Medulla oblongata (tissue), 1 donor: Measurements from ENCODE around the gene CCNG2.
A peak's percentile ranks its signal among the peaks of the same experiment; 100 is the strongest.

Source experiments
- DNase-seq: peaks from one replicate; pipeline ENCODE4 v3.0.0-alpha.2; 2015; ENCODE audit errors: extremely low spot score

CCNG2 gene

DNA sequence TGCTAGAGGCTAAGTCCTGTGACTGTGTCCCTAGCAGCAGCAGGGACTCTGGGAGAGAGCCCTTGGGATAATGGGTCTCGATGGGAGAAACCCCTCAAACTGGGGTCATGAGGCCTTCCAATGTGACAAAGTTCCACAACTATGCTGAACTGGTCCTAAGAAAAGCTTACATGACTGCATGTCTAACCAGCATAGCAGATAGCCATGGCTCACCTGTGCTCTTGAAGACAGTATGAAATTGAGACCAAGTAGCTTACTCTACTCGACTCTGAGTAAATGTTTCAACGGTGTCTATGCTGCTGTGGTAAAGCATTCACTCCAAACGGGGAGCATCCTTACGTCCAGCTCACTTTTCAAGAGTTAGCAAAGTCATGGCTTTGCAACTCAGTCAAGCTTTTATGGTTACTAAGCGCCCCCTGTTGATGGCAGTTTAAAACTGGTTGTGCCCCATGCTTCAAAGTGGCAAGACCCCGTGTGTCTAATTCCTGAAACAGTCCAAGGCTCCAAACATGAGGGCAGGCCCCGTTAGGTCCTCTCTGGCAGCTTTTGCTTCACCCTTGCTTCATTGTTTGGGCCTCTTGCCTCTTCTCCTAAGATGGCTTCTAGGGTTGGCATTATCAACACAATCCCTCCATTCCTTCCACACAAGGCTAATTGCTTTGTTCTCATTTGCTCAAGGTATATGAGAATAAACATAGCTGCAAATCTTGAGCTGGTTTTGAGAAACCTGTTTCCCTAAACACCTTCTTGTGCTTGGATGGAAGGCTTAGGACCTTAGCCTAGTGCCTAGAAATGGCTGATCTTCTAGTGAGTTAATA is 46.6 kb downstream of the CCNG2 start:
- DNase-seq: peak; percentile 85

DNA sequence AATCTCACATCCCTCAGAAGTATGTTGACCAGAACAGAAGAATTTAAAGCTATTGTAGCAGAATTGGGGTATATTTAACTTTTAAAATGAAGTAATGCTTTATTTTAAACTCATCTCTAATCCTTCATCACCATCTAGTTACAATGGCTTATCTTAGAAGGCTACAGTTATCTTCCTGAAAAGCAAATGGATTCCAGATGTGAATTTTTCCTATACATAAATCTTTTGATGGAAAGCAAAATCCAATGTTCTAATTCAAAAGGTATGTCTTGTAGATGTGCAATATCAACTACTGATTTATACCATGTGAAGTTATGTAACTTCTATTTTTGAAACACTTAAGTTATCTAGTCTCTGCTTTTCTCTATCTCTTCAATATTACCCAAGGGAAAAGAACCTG is 47.6 kb downstream of the CCNG2 start:
- DNase-seq: no peak

DNA sequence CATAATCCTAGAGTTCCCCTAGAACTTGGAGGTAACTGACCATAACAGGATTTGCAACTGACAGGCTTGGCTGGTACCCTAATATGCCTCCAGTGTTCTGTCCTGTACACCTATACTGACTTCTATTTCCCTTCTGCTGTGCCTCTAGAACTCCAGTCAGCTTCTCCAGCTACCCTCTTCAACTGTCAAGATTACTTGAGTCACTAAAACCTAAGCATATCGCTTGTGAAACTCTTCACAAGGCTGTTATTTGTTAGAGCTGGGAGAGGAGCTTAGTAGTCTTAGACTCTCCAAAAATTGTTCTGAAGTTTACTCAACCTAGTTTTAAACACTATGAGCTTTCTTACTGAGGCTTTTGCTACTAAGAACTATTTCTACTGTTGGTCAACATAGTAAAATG is 52.0 kb downstream of the CCNG2 start:
- no peak for DNase-seq

DNA sequence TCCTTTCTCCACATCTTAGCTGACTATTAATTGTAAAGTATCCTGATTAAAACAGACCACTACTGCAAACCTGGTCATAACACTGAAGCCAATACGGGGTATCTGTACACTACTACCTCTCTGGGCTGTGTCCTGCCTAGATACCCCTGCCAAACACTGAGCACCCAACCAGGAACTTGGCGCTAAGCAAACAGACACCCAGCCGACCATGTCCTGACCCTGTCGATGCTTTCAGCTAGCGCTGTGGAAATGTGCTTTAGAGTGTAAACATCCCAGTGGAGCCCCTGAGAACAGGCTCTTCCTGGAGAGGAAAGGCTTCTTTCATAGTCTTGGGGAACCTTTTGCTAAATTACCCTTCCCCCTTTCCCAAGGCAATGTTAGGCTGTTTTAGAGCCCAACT is 52.9 kb downstream of the CCNG2 start:
- no peak for DNase-seq

DNA sequence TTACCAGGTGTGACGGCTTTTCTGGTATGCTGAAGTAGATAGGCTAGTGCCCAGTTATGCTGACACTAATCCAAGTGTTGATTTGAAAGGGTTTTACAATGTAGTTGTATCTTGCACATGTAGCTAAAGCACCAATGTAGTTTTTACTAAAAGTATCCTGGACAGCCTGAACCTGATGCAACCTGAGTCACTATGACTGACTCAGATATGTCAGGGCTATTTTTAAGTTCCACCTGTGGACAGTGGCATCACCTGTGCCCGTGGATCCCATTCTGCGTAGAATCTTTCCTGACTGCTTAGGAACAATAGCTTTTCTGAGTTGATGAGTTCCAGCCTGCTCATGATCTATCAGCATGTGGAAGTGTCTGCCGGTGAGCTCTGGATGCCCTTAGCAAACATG is 58.1 kb downstream of the CCNG2 start:
- DNase-seq: no peak

DNA sequence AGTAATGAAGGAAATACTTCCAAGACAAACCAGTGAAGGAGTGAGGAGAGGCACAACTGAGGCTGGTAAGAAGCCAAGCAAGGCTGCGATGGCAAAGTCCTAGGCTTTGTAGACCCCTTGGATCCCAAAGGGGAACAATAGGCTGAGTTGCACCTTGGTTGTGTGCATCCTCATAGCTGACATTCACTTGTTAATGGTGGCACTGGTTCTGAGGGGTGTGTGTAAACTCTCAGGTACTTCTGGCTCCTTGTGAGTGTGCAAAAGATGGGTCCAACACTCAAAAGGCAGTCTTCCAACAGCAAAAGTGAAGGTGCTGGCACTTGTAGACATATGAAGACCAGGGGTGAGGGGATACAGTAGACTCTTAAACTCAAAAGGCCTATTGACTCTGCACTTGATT is 60.5 kb downstream of the CCNG2 start:
- no peak for DNase-seq

DNA sequence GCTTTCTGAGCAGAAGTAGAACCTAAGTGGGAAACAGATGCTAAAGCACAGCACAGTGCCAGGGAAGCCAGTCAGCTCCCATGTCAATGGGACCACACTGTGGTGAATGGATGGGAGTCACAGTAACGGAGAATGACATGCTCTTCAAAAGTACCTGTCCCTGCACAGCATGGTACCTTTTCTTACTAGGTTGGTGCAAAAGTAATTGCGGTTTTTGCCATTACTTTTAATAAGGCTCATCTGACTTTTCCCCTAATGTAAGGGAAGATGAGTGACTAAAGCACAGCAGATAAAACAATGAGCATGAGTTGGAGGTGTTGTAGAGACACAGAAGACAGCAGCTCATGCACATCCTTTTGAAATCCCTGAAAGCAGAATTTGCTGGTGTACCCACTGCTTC is 62.3 kb downstream of the CCNG2 start:
- no peak for DNase-seq
